ENCODE measurements around the gene ST6GALNAC6.

DNA sequence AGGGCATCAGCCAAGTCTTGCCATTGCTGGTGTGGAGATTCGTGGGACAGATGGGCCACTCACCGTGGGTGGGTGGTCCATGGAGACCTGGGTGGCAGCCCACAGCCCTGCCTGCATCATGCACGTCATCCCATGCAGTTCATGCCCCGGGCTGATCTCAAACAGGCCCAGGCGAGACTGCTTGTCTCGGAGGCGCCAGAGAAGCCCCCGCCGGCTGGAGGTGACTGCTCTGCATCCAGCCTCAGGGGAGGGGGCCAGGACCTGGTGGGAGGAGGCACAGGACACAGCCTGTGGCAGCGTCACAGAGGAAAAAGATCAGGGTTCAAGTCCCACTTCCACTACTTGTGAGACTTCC, 30.2 kb upstream of the ST6GALNAC6 start:
- TF ChIP-seq POLR2AphosphoS5 (IDR thresholded peaks at IDR 0.05; ENCODE audit: low read depth, low read length) (no peak), SIN3A (IDR thresholded peaks at IDR 0.05; ENCODE audit: borderline replicate concordance, insufficient read depth, low read length) (no peak), FOXP2 (optimal IDR thresholded peaks at IDR 0.05; ENCODE audit: borderline replicate concordance, extremely low read depth, extremely low read length, insufficient read depth) (no peak), TAF1 (IDR thresholded peaks at IDR 0.05; ENCODE audit: borderline replicate concordance, insufficient read depth, low read length) (no peak)
- TF ChIP-seq, protein P1, sequence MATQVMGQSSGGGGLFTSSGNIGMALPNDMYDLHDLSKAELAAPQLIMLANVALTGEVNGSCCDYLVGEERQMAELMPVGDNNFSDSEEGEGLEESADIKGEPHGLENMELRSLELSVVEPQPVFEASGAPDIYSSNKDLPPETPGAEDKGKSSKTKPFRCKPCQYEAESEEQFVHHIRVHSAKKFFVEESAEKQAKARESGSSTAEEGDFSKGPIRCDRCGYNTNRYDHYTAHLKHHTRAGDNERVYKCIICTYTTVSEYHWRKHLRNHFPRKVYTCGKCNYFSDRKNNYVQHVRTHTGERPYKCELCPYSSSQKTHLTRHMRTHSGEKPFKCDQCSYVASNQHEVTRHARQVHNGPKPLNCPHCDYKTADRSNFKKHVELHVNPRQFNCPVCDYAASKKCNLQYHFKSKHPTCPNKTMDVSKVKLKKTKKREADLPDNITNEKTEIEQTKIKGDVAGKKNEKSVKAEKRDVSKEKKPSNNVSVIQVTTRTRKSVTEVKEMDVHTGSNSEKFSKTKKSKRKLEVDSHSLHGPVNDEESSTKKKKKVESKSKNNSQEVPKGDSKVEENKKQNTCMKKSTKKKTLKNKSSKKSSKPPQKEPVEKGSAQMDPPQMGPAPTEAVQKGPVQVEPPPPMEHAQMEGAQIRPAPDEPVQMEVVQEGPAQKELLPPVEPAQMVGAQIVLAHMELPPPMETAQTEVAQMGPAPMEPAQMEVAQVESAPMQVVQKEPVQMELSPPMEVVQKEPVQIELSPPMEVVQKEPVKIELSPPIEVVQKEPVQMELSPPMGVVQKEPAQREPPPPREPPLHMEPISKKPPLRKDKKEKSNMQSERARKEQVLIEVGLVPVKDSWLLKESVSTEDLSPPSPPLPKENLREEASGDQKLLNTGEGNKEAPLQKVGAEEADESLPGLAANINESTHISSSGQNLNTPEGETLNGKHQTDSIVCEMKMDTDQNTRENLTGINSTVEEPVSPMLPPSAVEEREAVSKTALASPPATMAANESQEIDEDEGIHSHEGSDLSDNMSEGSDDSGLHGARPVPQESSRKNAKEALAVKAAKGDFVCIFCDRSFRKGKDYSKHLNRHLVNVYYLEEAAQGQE (IDR thresholded peaks at IDR 0.05; ENCODE audit: insufficient read depth in 1 of 2, low read depth in 2 of 2, low read length in 2 of 2) = no peak
